Calu3 (cell line): Measurements from ENCODE around the gene CPXM1. TPM values are rescaled to one million over a fixed set of nuclear protein-coding genes. Genes with fewer than 3 reads are reported as not detected.

Source experiments
- BruUV-seq: library from RNA; stranded (reverse); fragments of 400-500 nt; replicated peaks from 2 replicates; lab custom pipeline; 2021; lab: Mats Ljungman, UMichigan
- CTCF ChIA-PET: fragments of 300-600 bp; sonication (Branson Sonifier 250); formaldehyde crosslinking; loops from one replicate; lab custom pipeline; 2022; ENCODE audit warnings: antibody characterized with exemption; lab: Charles Lee
- DNase-seq: peaks from one replicate; pipeline ENCODE4 v3.0.0; 2022
- H3K27ac Mint-ChIP-seq: one replicate; pipeline ENCODE4 v1.8.0; 2022; ENCODE audit warnings: mixed read lengths; ENCODE audit not compliant: unreplicated experiment
- H3K27me3 Mint-ChIP-seq: one replicate; pipeline ENCODE4 v1.8.0; 2022; ENCODE audit warnings: mixed read lengths; ENCODE audit not compliant: unreplicated experiment
- H3K36me3 Mint-ChIP-seq: one replicate; pipeline ENCODE4 v1.8.0; 2022; ENCODE audit warnings: mild to moderate bottlenecking, moderate library complexity, mixed read lengths; ENCODE audit not compliant: insufficient read depth, unreplicated experiment
- H3K4me1 Mint-ChIP-seq: one replicate; pipeline ENCODE4 v1.8.0; 2022; ENCODE audit warnings: mild to moderate bottlenecking, low read depth, mixed read lengths; ENCODE audit not compliant: unreplicated experiment
- H3K4me3 Mint-ChIP-seq: one replicate; pipeline ENCODE4 v1.8.0; 2022; ENCODE audit warnings: mild to moderate bottlenecking, low read depth, moderate library complexity, mixed read lengths; ENCODE audit not compliant: unreplicated experiment
- H3K9me3 Mint-ChIP-seq: one replicate; pipeline ENCODE4 v1.8.0; 2022; ENCODE audit warnings: low read depth, mixed read lengths; ENCODE audit not compliant: unreplicated experiment
- CTCF ChIP-seq: fragments of 200-600 bp; IDR thresholded peaks from one replicate; pipeline ENCODE4 v1.8.0; 2022; ENCODE audit warnings: antibody characterized with exemption; ENCODE audit not compliant: unreplicated experiment
- intact Hi-C: fragments of 100-400 bp; cut with micrococcal nuclease; formaldehyde crosslinking; loops from one replicate; pipeline ENCODE4 v1.10.0; 2022; ENCODE audit not compliant: unreplicated experiment
- total RNA-seq: library from RNA; stranded (reverse); gene quantifications from 2 replicates; pipeline ENCODE4 v1.2.3, GENCODE V29; 2022

Gene CPXM1
- total RNA-seq, 1 experiment from 2014 or later: 0.14 TPM

GRCh38 chr20:2797136-2797983 is 3.1 kb downstream of the CPXM1 start:
- CTCF ChIA-PET: no interaction called here
- H3K9me3 Mint-ChIP-seq: no peaks in the 10 kb centered on the region
- H3K27ac Mint-ChIP-seq: no peak overlapping the region
- peaks cover 20% of the 10 kb centered on the region for H3K4me1 Mint-ChIP-seq
- H3K4me3 Mint-ChIP-seq: no peak overlapping the region
- intact Hi-C loops: no loop called here
- BruUV-seq: no TSS peak
- peaks cover 99% of the 10 kb centered on the region for H3K27me3 Mint-ChIP-seq
- peaks cover 11% of the 10 kb centered on the region for H3K36me3 Mint-ChIP-seq
- TF ChIP-seq CTCF: no peak
- no peak for DNase-seq

GRCh38 chr20:2796011-2796660 is 4.3 kb downstream of the CPXM1 start:
- H3K4me1 Mint-ChIP-seq: peaks cover 16% of the 10 kb centered on the region
- no peak for TF ChIP-seq CTCF
- H3K27ac Mint-ChIP-seq: no peak overlapping the region
- DNase-seq: no peak
- CTCF ChIA-PET: no interaction called here
- H3K9me3 Mint-ChIP-seq: no peaks in the 10 kb centered on the region
- H3K27me3 Mint-ChIP-seq: peaks cover 99% of the 10 kb centered on the region
- no peak overlapping the region for H3K4me3 Mint-ChIP-seq
- BruUV-seq: no TSS peak
- intact Hi-C loops: no loop called here
- peaks cover 11% of the 10 kb centered on the region for H3K36me3 Mint-ChIP-seq

- BruUV-seq: no TSS peak
- no peaks in the 10 kb centered on the region for H3K9me3 Mint-ChIP-seq
- no peak overlapping the region for H3K4me3 Mint-ChIP-seq
- TF ChIP-seq CTCF: no peak
- intact Hi-C loops: no loop called here
- peaks cover 11% of the 10 kb centered on the region for H3K36me3 Mint-ChIP-seq
- H3K27ac Mint-ChIP-seq: no peak overlapping the region
- CTCF ChIA-PET: no interaction called here
- DNase-seq: no peak
- peaks cover 98% of the 10 kb centered on the region for H3K27me3 Mint-ChIP-seq
- H3K4me1 Mint-ChIP-seq: peaks cover 10% of the 10 kb centered on the region
Observed at GRCh38 chr20:2795451-2795850, 5.0 kb downstream of the CPXM1 start.

- Mint-ChIP-seq H3K4me1 (peaks cover 5% of the 10 kb centered on the region), H3K27ac (no peak overlapping the region), H3K9me3 (no peaks in the 10 kb centered on the region), H3K27me3 (peaks cover 98% of the 10 kb centered on the region), H3K36me3 (peaks cover 9% of the 10 kb centered on the region), H3K4me3 (no peak overlapping the region)
- BruUV-seq: no TSS peak
- CTCF ChIA-PET: no interaction called here
- DNase-seq: no peak
- intact Hi-C loops: no loop called here
- no peak for TF ChIP-seq CTCF
Observed at GRCh38 chr20:2794866-2795447, 5.5 kb downstream of the CPXM1 start.
